Caco-2 (cell line): ENCODE measurements around the gene DPM2. TPM values are rescaled to one million over a fixed set of nuclear protein-coding genes. Genes with fewer than 3 reads are reported as not detected.

Experiments used
- BruUV-seq: library from RNA; stranded (reverse); fragments of 400-500 nt; replicated peaks from 2 replicates; lab custom pipeline; 2021; lab: Mats Ljungman, UMichigan
- CTCF ChIA-PET: fragments of 300-600 bp; sonication (Branson Sonifier 250); formaldehyde crosslinking; loops from one replicate; lab custom pipeline; 2022; ENCODE audit warnings: antibody characterized with exemption; lab: Charles Lee
- POLR2A ChIA-PET: fragments of 300-600 bp; sonication (Branson Sonifier 250); formaldehyde crosslinking; loops from one replicate; lab custom pipeline; 2022; ENCODE audit warnings: antibody characterized with exemption; lab: Charles Lee
- DNase-seq, 2 experiments: peaks; one replicate each; pipeline versions ENCODE4 v3.0.0 to v3.0.0-alpha.2; 2020 to 2022
- H3K27me3 ChIP-seq: replicated peaks from 2 replicates; pipeline ENCODE4 v1.6.0; 2011; ENCODE audit warnings: low read length; ENCODE audit not compliant: control insufficient read depth, insufficient read depth
- H3K36me3 ChIP-seq: 2 replicates; pipeline ENCODE4 v1.5.1; 2011; ENCODE audit warnings: low read length; ENCODE audit not compliant: control insufficient read depth, insufficient read depth
- H3K4me1 ChIP-seq: fragments of 250-450 bp; sonication (Bioruptor Pico); 2 replicates; pipeline ENCODE4 v1.5.1; 2020; ENCODE audit warnings: mild to moderate bottlenecking
- H3K4me3 ChIP-seq: 2 replicates; pipeline ENCODE4 v1.5.1; 2011; ENCODE audit warnings: low read depth, mild to moderate bottlenecking, control low read depth, low read length
- H3K9me3 ChIP-seq: fragments of 250-450 bp; sonication (Bioruptor Pico); 2 replicates; pipeline ENCODE4 v1.5.1; 2020; ENCODE audit warnings: mild to moderate bottlenecking, moderate library complexity
- H3K27ac Mint-ChIP-seq: one replicate; pipeline ENCODE4 v1.8.0; 2022; ENCODE audit warnings: mixed read lengths; ENCODE audit not compliant: unreplicated experiment
- H3K27me3 Mint-ChIP-seq: one replicate; pipeline ENCODE4 v1.8.0; 2022; ENCODE audit warnings: mixed read lengths; ENCODE audit not compliant: insufficient read depth, unreplicated experiment
- H3K36me3 Mint-ChIP-seq: one replicate; pipeline ENCODE4 v1.8.0; 2022; ENCODE audit warnings: mild to moderate bottlenecking, mixed read lengths; ENCODE audit not compliant: insufficient read depth, unreplicated experiment
- H3K4me1 Mint-ChIP-seq: one replicate; pipeline ENCODE4 v1.8.0; 2022; ENCODE audit warnings: low read depth, mixed read lengths; ENCODE audit not compliant: unreplicated experiment
- H3K4me3 Mint-ChIP-seq: one replicate; pipeline ENCODE4 v1.8.0; 2022; ENCODE audit warnings: mild to moderate bottlenecking, moderate library complexity, mixed read lengths; ENCODE audit not compliant: unreplicated experiment
- H3K9me3 Mint-ChIP-seq: one replicate; pipeline ENCODE4 v1.8.0; 2022; ENCODE audit warnings: mixed read lengths; ENCODE audit not compliant: unreplicated experiment
- intact Hi-C: fragments of 100-400 bp; cut with micrococcal nuclease; formaldehyde crosslinking; loops from one replicate; pipeline ENCODE4 v1.10.0; 2022; ENCODE audit not compliant: unreplicated experiment
- total RNA-seq: library from RNA; stranded (reverse); gene quantifications from 2 replicates; pipeline ENCODE4 v1.2.3, GENCODE V29; 2022
- TF ChIP-seq, protein P1 (sequence below), 2 experiments: fragments of 200-600 bp in 1 of 2; IDR thresholded peaks; 1 replicate in 1 of 2; 2 replicates in 1 of 2; pipeline versions ENCODE4 v1.5.1 to v1.8.0; 2011 to 2022; ENCODE audit warnings: antibody characterized with exemption in 1 of 2, control low read depth in 1 of 2, inconsistent platforms in 1 of 2, low read depth in 1 of 2, low read length in 1 of 2, mild to moderate bottlenecking in 1 of 2, moderate library complexity in 1 of 2; ENCODE audit not compliant: insufficient read depth in 1 of 2, severe bottlenecking in 1 of 2, unreplicated experiment in 1 of 2

The DPM2 gene
- total RNA-seq, 1 experiment from 2014 or later: 38.7 TPM

DNA sequence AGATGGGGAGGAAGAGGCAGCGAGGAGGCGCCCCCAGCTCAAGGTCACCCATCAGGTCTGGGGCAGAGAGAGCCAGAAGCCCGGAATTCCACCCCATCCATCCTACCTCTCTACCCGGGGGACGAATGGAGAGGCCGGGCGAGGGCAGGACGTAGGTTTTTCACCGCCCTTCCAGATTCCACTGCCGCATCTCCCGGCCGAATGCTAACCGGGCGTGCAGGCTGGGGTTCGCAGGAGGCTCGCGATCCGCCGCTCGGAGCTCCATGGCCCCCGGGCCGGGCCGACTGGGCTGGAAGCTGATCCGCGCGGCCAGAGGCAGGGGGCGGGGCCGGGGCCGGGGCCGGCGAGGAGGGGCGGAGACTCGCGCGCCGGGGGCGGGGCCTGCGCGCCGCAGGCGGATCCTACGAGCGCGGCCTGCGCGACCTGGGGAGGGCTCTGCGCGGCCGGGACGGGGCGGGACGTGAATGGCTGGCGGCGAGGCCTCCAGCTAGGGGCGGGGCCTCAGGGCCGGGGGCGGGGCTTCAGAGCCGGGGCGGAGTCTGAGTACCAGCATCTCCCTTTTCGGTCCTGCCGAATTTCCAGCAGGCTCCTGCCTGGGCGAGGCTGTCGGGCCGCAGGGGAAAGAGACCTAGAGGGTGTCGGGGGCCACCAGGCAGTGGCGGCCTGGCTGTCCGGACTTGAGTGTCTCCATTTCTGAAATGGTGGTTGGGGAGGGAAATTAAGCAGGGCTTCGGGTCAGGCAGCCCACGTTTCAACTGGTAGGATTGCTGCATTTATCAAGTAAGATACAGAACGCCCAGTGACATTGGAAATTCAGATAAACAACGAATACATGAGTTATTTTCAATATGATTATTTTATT is 20.7 kb downstream of the DPM2 start, which contains the start of gene ST6GALNAC4:
Gene ST6GALNAC4, minus strand, starts transcription at position 322 of the 862 bp plus-strand sequence. CDS start 622 bp downstream, outside the sequence.
- Mint-ChIP-seq H3K27me3 (no peaks in the 10 kb centered on the region), H3K36me3 (no peaks in the 10 kb centered on the region), H3K27ac (no peak within 1 kb of the TSS), H3K4me3 (peak within 1 kb of the TSS; percentile 72), H3K9me3 (no peaks in the 10 kb centered on the region), H3K4me1 (peaks cover 7% of the 10 kb centered on the region)
- TF ChIP-seq, protein P1, sequence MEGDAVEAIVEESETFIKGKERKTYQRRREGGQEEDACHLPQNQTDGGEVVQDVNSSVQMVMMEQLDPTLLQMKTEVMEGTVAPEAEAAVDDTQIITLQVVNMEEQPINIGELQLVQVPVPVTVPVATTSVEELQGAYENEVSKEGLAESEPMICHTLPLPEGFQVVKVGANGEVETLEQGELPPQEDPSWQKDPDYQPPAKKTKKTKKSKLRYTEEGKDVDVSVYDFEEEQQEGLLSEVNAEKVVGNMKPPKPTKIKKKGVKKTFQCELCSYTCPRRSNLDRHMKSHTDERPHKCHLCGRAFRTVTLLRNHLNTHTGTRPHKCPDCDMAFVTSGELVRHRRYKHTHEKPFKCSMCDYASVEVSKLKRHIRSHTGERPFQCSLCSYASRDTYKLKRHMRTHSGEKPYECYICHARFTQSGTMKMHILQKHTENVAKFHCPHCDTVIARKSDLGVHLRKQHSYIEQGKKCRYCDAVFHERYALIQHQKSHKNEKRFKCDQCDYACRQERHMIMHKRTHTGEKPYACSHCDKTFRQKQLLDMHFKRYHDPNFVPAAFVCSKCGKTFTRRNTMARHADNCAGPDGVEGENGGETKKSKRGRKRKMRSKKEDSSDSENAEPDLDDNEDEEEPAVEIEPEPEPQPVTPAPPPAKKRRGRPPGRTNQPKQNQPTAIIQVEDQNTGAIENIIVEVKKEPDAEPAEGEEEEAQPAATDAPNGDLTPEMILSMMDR (IDR thresholded peaks at IDR 0.05; ENCODE audit: insufficient read depth in 1 of 2, low read depth in 1 of 2, low read length in 1 of 2, severe bottlenecking in 1 of 2, unreplicated experiment in 1 of 2): no peak
- no peaks in the 10 kb centered on the region for H3K9me3 ChIP-seq
- intact Hi-C loops: loop anchor here (2.0 to 10.0 kb wide), 5 partner anchors 45 to 692 kb away; partner anchors contain the start of genes CDK9, FPGS and TOR2A
- BruUV-seq: no TSS peak
- peak; percentile 91 to 94 for DNase-seq
- H3K4me1 ChIP-seq: peaks cover 48% of the 10 kb centered on the region
- H3K27me3 ChIP-seq: no peaks in the 10 kb centered on the region
- H3K36me3 ChIP-seq: no peaks in the 10 kb centered on the region
- peak within 1 kb of the TSS; percentile 62 for H3K4me3 ChIP-seq
- CTCF ChIA-PET: interaction anchor here (0.6 to 1.7 kb wide), 7 partner anchors 9 to 182 kb away, joined by 3 to 12 read pairs (median 5); partner anchors contain the start of genes PIP5KL1 and TOR2A
- POLR2A ChIA-PET: interaction anchor here (0.6 to 1.0 kb wide), 7 partner anchors 32 to 529 kb away, joined by 3 to 7 read pairs (median 5); no protein-coding TSS in a partner anchor

DNA sequence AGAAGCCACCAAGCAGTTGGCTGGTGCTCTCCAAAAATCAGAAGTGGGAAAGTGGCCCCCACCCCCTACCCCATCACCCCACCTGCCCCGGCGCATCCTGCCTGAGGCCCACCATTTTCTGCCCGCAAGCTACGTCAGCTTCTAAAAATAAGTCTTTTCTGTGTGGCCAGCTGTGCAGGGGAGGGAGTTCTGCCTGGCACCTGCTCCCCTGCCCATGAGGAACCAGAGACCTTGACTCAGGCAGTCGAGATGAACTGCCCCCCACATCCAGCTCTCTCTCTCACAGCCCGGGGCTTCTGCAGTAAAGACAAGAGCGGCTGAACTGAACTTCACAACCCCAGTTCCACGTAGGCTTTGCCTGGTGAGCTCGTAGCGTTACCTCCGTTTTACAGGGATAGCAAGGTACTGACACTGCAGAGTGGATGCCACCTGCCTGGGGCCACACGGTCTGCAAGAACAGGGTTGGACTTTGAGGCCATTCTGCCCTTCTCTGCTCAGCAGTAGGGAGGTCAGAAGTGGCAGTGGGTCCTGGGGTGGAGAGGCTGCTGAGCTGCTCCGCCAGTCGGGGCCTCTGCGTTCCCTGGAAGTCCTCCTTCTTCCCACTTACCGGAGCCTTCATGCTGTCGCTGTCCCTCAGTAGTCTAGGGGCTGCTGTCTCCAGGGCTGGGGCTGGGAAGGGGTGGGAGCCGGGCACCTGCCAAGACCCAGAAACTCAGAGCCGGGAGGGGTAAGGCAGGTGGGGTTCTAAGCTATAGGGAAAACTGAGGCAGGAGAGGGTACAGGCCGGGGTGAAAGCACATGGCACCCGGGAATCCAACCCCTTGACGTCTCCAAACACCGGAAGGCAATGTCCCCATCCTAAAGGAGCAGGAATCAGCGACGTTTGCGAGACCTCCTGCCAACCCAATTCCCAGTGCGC is 21.6 kb downstream of the DPM2 start:
- Mint-ChIP-seq H3K36me3 (no peaks in the 10 kb centered on the region), H3K4me1 (peaks cover 7% of the 10 kb centered on the region), H3K9me3 (no peaks in the 10 kb centered on the region), H3K27me3 (no peaks in the 10 kb centered on the region), H3K4me3 (peak overlapping the region; percentile 72), H3K27ac (no peak overlapping the region)
- no peak for DNase-seq
- H3K9me3 ChIP-seq: no peaks in the 10 kb centered on the region
- H3K4me3 ChIP-seq: peak overlapping the region; percentile 62
- no peaks in the 10 kb centered on the region; the same call in 1 of the 2 replicates for H3K36me3 ChIP-seq
- intact Hi-C loops: loop anchor here (2.0 to 10.0 kb wide), 5 partner anchors 44 to 691 kb away; partner anchors contain the start of genes CDK9, FPGS and TOR2A
- ChIA-PET POLR2A (interaction anchor here (0.6 to 1.0 kb wide), 6 partner anchors 32 to 528 kb away, joined by 3 to 7 read pairs (median 5); no protein-coding TSS in a partner anchor), CTCF (interaction anchor here (0.6 to 1.7 kb wide), 8 partner anchors 10 to 181 kb away, joined by 3 to 12 read pairs (median 6); partner anchors contain the start of genes PIP5KL1 and TOR2A)
- peaks cover 44% of the 10 kb centered on the region for H3K4me1 ChIP-seq
- H3K27me3 ChIP-seq: no peaks in the 10 kb centered on the region
- BruUV-seq: TSS peak; percentile 53
- TF ChIP-seq, protein P1 (IDR thresholded peaks at IDR 0.05; ENCODE audit: insufficient read depth in 1 of 2, low read depth in 1 of 2, low read length in 1 of 2, severe bottlenecking in 1 of 2, unreplicated experiment in 1 of 2): no peak
